Stomach (tissue), 9 donors: Measurements from ENCODE around the gene MAPRE2. TPM values are rescaled to one million over a fixed set of nuclear protein-coding genes. Genes with fewer than 3 reads are reported as not detected.

Source experiments
- DNase-seq, 2 donors: peaks; one replicate each; pipeline versions ENCODE4 v3.0.0 to v3.0.0-alpha.2; 2013 to 2019
- H3K27ac ChIP-seq, 5 donors: fragments of 200-600 bp in 4 of 5; sonication (generic) in 4 of 5; one replicate each; pipeline ENCODE4 v1.5.1; 2013 to 2019; ENCODE audit warnings: mild to moderate bottlenecking in 1 of 5, moderate library complexity in 1 of 5
- H3K27me3 ChIP-seq, 3 donors: fragments of 200-600 bp; sonication (generic); one replicate each; pipeline ENCODE4 v1.5.1; 2017 to 2019; ENCODE audit warnings: mixed run types in 1 of 3
- H3K36me3 ChIP-seq, 4 donors: fragments of 200-600 bp; sonication (generic); 1 replicate in 3 of 4; 2 replicates in 1 of 4; pipeline ENCODE4 v1.5.1; 2016 to 2019
- H3K4me1 ChIP-seq, 4 donors: fragments of 200-600 bp; sonication (generic); one replicate each; pipeline ENCODE4 v1.5.1; 2016 to 2019
- H3K4me3 ChIP-seq, 4 donors: fragments of 200-600 bp; sonication (generic) in 3 of 4; one replicate each; pipeline ENCODE4 v1.5.1; 2016 to 2019; ENCODE audit warnings: mild to moderate bottlenecking in 1 of 4
- H3K9me3 ChIP-seq, 4 donors: fragments of 200-600 bp; sonication (generic); one replicate each; pipeline ENCODE4 v1.5.1; 2016 to 2019
- EP300 ChIP-seq: sonication (generic); formaldehyde crosslinking; IDR thresholded peaks from one replicate; pipeline ENCODE4 v1.6.1; 2017; ENCODE audit warnings: antibody characterized with exemption
- POLR2A ChIP-seq, 4 donors: fragments of 450-650 bp; IDR thresholded peaks; one replicate each; pipeline ENCODE4 v1.6.1; 2016; ENCODE audit warnings: antibody characterized with exemption in 4 of 4, control low read depth in 2 of 4, mild to moderate bottlenecking in 1 of 4, moderate library complexity in 1 of 4
- POLR2AphosphoS5 ChIP-seq, 3 donors: sonication (generic); formaldehyde crosslinking; IDR thresholded peaks; one replicate each; pipeline ENCODE4 v1.6.1; 2016; ENCODE audit warnings: antibody characterized with exemption in 3 of 3
- WGBS, 5 donors: extraction: QIAGEN DNeasy Blood & Tissue Kit in 3 of 5; methylation state at CpG; one replicate each; pipeline versions ENCODE4 v1.1.5 to v1.1.7; 2013 to 2018; 5-methylcytosine and 5-hydroxymethylcytosine counted together
- intact Hi-C: fragments of 100-400 bp; cut with DNase I; formaldehyde crosslinking; loops from one replicate; pipeline ENCODE4 v1.15.1; 2023; ENCODE audit warnings: low total_unique reads
- polyA plus RNA-seq, 3 donors: library from polyadenylated mRNA; stranded (reverse); fragments of 200-250 nt; gene quantifications; one replicate each; pipeline ENCODE4 v1.2.3, GENCODE V29; 2013
- total RNA-seq, 5 donors: library from RNA; depleted of rRNA; stranded (reverse); fragments of >200 nt; gene quantifications; one replicate each; pipeline versions ENCODE4 v1.1.0 to v1.2.3, GENCODE V29; 2014 to 2016
- TF ChIP-seq, protein P1 (sequence below), 7 experiments: fragments of 450-650 bp in 4 of 7; fragments of 200-600 bp in 3 of 7; sonication (generic) in 3 of 7; IDR thresholded peaks; one replicate each; pipeline ENCODE4 v1.5.1; 2016 to 2019; ENCODE audit warnings: antibody characterized with exemption in 7 of 7, control low read depth in 2 of 7, mild to moderate bottlenecking in 1 of 7
- donor health status: healthy with polysubstance abuse.
- donor health status: Bipolar disorder and iron deficiency.
- donor health status: healthy.

The MAPRE2 gene
- total and polyA plus RNA-seq, 8 donors, result 7.4 to 258 (median 24.2) TPM

DNA sequence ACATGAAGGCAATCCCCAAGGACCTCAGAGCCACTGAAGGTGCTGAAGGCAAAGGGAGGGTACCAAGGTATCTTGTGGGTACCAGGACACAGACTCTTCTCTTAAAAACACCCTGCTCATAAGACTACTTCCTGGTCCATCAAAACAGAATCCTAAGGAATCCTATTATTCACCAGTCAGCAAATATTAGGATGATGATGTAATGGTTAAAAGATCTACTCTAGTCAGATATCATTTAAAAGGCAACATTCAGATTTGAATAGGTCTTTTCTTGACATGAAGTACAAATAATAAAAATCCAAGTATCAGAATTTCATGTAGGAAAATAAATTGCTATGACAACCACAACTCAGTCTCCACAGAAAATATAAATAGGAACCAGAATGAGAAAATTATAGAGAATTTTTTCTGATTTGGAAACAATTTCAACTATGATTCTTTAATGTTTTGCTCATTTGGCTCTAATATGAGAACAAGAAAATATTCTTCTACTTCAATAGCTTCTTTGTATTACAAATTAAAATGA, 121.9 kb downstream of the MAPRE2 start:
- Histone ChIP-seq H3K27me3 (no peaks in the 10 kb centered on the region), H3K27ac (no peak overlapping the region), H3K9me3 (no peaks in the 10 kb centered on the region), H3K4me1 (no peaks in the 10 kb centered on the region), H3K4me3 (no peak overlapping the region), H3K36me3 (no peaks in the 10 kb centered on the region)
- no peak for DNase-seq
- intact Hi-C loops, result no loop called here
- no peak for TF ChIP-seq POLR2A (IDR thresholded peaks at IDR 0.05)
- TF ChIP-seq, protein P1, sequence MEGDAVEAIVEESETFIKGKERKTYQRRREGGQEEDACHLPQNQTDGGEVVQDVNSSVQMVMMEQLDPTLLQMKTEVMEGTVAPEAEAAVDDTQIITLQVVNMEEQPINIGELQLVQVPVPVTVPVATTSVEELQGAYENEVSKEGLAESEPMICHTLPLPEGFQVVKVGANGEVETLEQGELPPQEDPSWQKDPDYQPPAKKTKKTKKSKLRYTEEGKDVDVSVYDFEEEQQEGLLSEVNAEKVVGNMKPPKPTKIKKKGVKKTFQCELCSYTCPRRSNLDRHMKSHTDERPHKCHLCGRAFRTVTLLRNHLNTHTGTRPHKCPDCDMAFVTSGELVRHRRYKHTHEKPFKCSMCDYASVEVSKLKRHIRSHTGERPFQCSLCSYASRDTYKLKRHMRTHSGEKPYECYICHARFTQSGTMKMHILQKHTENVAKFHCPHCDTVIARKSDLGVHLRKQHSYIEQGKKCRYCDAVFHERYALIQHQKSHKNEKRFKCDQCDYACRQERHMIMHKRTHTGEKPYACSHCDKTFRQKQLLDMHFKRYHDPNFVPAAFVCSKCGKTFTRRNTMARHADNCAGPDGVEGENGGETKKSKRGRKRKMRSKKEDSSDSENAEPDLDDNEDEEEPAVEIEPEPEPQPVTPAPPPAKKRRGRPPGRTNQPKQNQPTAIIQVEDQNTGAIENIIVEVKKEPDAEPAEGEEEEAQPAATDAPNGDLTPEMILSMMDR (IDR thresholded peaks at IDR 0.05), result no peak
- TF ChIP-seq POLR2AphosphoS5 (IDR thresholded peaks at IDR 0.05), result no peak
- no peak for TF ChIP-seq EP300

DNA sequence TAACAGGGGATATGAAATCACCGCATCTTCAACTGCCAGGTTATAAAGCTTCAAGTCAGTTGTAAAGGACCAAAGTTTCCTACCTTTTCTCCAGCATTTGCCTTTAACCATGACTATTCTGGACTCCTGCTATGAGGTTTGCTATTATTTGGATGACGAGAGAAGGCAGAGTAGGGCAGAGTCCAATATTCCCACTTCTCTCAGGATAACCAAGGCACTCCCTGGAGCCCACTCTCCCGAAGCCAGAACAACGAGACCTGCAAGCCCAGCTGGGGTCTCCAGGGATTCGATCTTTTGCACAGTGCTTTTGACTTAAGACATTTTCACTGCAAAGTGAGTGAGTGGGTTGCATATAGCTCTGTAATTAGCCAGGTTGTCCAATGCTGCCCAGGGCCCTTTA, 122.5 kb downstream of the MAPRE2 start:
- Histone ChIP-seq H3K4me1 (no peaks in the 10 kb centered on the region), H3K4me3 (no peak overlapping the region), H3K27ac (no peak overlapping the region), H3K9me3 (no peaks in the 10 kb centered on the region), H3K36me3 (no peaks in the 10 kb centered on the region), H3K27me3 (no peaks in the 10 kb centered on the region)
- DNase-seq, result no peak
- intact Hi-C loops, result no loop called here
- TF ChIP-seq EP300 (no peak), POLR2AphosphoS5 (IDR thresholded peaks at IDR 0.05) (no peak)
- TF ChIP-seq, protein P1 (IDR thresholded peaks at IDR 0.05), result no peak
- WGBS, 5 donors, result 84 to 92% (median 89%) methylated on average over 5 of the region's 5 CpGs

DNA sequence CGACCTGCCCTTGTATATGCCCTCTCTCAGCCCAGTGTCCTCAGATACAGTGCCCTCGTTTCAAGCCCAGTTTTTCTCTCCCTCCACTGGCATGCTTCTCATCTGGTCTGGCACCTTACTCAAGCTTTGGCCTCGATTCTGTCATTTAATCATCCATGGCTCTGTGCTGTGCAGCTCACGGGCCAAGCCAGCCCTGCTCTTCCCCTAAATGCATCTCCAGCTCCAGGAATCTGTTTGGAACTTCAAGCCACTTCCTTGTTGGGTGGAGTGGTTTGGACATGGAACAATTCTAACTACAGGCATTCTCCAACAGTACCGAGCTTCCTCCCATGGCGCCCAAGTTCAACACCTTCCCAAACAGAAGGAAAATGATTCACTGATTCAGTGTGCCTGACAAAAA, 122.9 kb downstream of the MAPRE2 start:
- H3K36me3 ChIP-seq, result no peaks in the 10 kb centered on the region
- WGBS, 5 donors, result 69 to 86% (median 78%) methylated on average over 6 of the region's 6 CpGs
- H3K4me3 ChIP-seq, result no peak overlapping the region
- intact Hi-C loops, result no loop called here
- H3K27me3 ChIP-seq, result no peaks in the 10 kb centered on the region
- H3K27ac ChIP-seq, result no peak overlapping the region
- no peaks in the 10 kb centered on the region for H3K4me1 ChIP-seq
- TF ChIP-seq EP300 (no peak), POLR2A (IDR thresholded peaks at IDR 0.05) (no peak), POLR2AphosphoS5 (IDR thresholded peaks at IDR 0.05) (no peak)
- TF ChIP-seq, protein P1 (IDR thresholded peaks at IDR 0.05), result no peak
- DNase-seq, result no peak
- H3K9me3 ChIP-seq, result no peaks in the 10 kb centered on the region

DNA sequence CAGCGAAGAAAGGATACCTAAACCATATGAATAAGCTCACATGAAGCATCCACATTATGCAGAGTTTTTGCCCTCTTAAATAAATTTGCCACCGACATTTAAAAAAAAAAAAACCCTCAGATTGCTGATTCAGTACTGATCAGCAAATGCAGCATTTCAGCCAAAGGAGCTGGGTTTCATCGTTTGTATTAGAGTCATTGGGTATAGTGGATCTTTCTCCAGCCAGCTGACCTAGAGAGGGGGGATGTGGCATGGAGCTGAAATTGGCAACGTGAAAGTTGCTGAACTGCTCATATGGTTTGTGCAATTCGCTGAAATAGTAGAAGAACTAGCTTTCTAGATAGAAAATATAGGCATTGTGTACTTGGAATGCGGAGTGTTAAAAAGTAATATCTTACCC, 126.1 kb downstream of the MAPRE2 start:
- intact Hi-C loops, result no loop called here
- no peak overlapping the region for H3K27ac ChIP-seq
- no peaks in the 10 kb centered on the region for H3K36me3 ChIP-seq
- no peak for DNase-seq
- peaks cover 0 to 11% (median 5%) of the 10 kb centered on the region in 4 donors for H3K4me1 ChIP-seq
- H3K9me3 ChIP-seq, result no peaks in the 10 kb centered on the region
- WGBS, 5 donors, result 76 to 83% (median 78%) methylated on average over 6 of the region's 6 CpGs
- TF ChIP-seq POLR2AphosphoS5 (IDR thresholded peaks at IDR 0.05) (no peak), EP300 (no peak), POLR2A (IDR thresholded peaks at IDR 0.05) (no peak)
- TF ChIP-seq, protein P1 (IDR thresholded peaks at IDR 0.05), result no peak
- H3K27me3 ChIP-seq, result no peaks in the 10 kb centered on the region
- H3K4me3 ChIP-seq, result no peak overlapping the region
